HG02943 (cell line): ENCODE measurements around the gene FAAH2.
"Not testable (repeated sequence)": the region's sequence is repeated elsewhere in the genome, so short reads cannot be mapped to it uniquely, and the experiment has no call there.

ENCODE experiments used
- ATAC-seq: cut with Tn5 transposase; IDR thresholded peaks from one replicate; pipeline ENCODE4 v1.9.1; 2021; ENCODE audit warnings: mild to moderate bottlenecking, low read depth, moderate library complexity; ENCODE audit not compliant: unreplicated experiment

Gene FAAH2

GRCh38 chrX:57286507-57287251, at the start of gene FAAH2:
TSS of gene FAAH2 (plus strand) at chrX:57286706. CDS start at chrX:57286826, 120 bp downstream.
- peak; percentile 87 for ATAC-seq

- ATAC-seq: no peak
Observed at GRCh38 chrX:57241967-57242366, 44.5 kb upstream of the FAAH2 start.

- no peak for ATAC-seq
Observed at GRCh38 chrX:57251965-57252364, 34.5 kb upstream of the FAAH2 start.

GRCh38 chrX:57265126-57265525, 21.4 kb upstream of the FAAH2 start:
- ATAC-seq: no peak

- ATAC-seq: no peak
Observed at GRCh38 chrX:57266275-57266674, 20.2 kb upstream of the FAAH2 start.

GRCh38 chrX:57266871-57267270, 19.6 kb upstream of the FAAH2 start:
- ATAC-seq: no peak

GRCh38 chrX:57267308-57267707, 19.2 kb upstream of the FAAH2 start:
- no peak for ATAC-seq

GRCh38 chrX:57270980-57271379, 15.5 kb upstream of the FAAH2 start:
- no peak for ATAC-seq

- no peak for ATAC-seq
Observed at GRCh38 chrX:57282568-57282967, 3.9 kb upstream of the FAAH2 start.

GRCh38 chrX:57285001-57285400, 1.5 kb upstream of the FAAH2 start:
- no peak for ATAC-seq

- ATAC-seq: no peak
Observed at GRCh38 chrX:57289089-57289488, 2.6 kb downstream of the FAAH2 start.

GRCh38 chrX:57294961-57295360, 8.5 kb downstream of the FAAH2 start:
- ATAC-seq: no peak

- ATAC-seq: not testable (repeated sequence)
Observed at GRCh38 chrX:57295679-57296078, 9.2 kb downstream of the FAAH2 start.

GRCh38 chrX:57313583-57314215, 27.2 kb downstream of the FAAH2 start:
- no peak for ATAC-seq

- ATAC-seq: no peak
Observed at GRCh38 chrX:57329008-57329407, 42.5 kb downstream of the FAAH2 start.

GRCh38 chrX:57335790-57336189, 49.3 kb downstream of the FAAH2 start:
- ATAC-seq: not testable (repeated sequence)

GRCh38 chrX:57353472-57354132, 67.1 kb downstream of the FAAH2 start:
- ATAC-seq: no peak

- no peak for ATAC-seq
Observed at GRCh38 chrX:57364145-57364544, 77.6 kb downstream of the FAAH2 start.

- ATAC-seq: no peak
Observed at GRCh38 chrX:57366430-57366829, 79.9 kb downstream of the FAAH2 start.

GRCh38 chrX:57367649-57368048, 81.1 kb downstream of the FAAH2 start:
- ATAC-seq: no peak

GRCh38 chrX:57368158-57368557, 81.7 kb downstream of the FAAH2 start:
- no peak for ATAC-seq

GRCh38 chrX:57379296-57379695, 92.8 kb downstream of the FAAH2 start:
- ATAC-seq: no peak
